Smooth muscle cell (in vitro differentiated cells): ENCODE data around the gene TBCK. TPM values are rescaled to one million over a fixed set of nuclear protein-coding genes. Genes with fewer than 3 reads are reported as not detected.

Source experiments
- DNase-seq: peaks from one replicate; lab custom pipeline; 2025; ENCODE audit not compliant: unreplicated experiment; lab: John Stamatoyannopoulos, UW
- H2AFZ ChIP-seq: fragments of 200-600 bp; sonication (generic); 2 replicates; pipeline ENCODE4 v1.6.0; 2016; ENCODE audit warnings: antibody characterized with exemption, low read depth, mild to moderate bottlenecking
- H3F3A ChIP-seq: fragments of 200-600 bp; sonication (generic); 2 replicates; pipeline ENCODE4 v1.6.0; 2017; ENCODE audit warnings: antibody characterized with exemption, low read depth
- H3K27ac ChIP-seq: fragments of 200-600 bp; sonication (generic); 2 replicates; pipeline ENCODE4 v1.5.1; 2016; ENCODE audit warnings: low read depth, mild to moderate bottlenecking
- H3K27me3 ChIP-seq: fragments of 200-600 bp; sonication (generic); 2 replicates; pipeline ENCODE4 v1.6.1; 2016; ENCODE audit warnings: low read depth, mild to moderate bottlenecking
- H3K36me3 ChIP-seq: fragments of 200-600 bp; sonication (generic); 2 replicates; pipeline ENCODE4 v1.5.1; 2016; ENCODE audit warnings: low read depth
- H3K4me1 ChIP-seq: fragments of 200-600 bp; sonication (generic); 2 replicates; pipeline ENCODE4 v1.5.1; 2016; ENCODE audit warnings: low read depth
- H3K4me2 ChIP-seq: fragments of 200-600 bp; sonication (generic); 2 replicates; pipeline ENCODE4 v1.6.0; 2016; ENCODE audit warnings: mild to moderate bottlenecking
- H3K4me3 ChIP-seq: fragments of 200-600 bp; sonication (generic); 2 replicates; pipeline ENCODE4 v1.5.1; 2016; ENCODE audit warnings: mild to moderate bottlenecking
- H3K79me2 ChIP-seq: fragments of 200-600 bp; sonication (generic); 2 replicates; pipeline ENCODE4 v1.6.0; 2016; ENCODE audit warnings: low read depth, mild to moderate bottlenecking
- H3K9ac ChIP-seq: fragments of 200-600 bp; sonication (generic); 2 replicates; pipeline ENCODE4 v1.6.0; 2016; ENCODE audit warnings: low read depth
- H3K9me3 ChIP-seq: fragments of 200-600 bp; sonication (generic); replicated peaks from 2 replicates; pipeline ENCODE4 v1.5.1; 2016; ENCODE audit warnings: low read depth
- H4K20me1 ChIP-seq: fragments of 200-600 bp; sonication (generic); 2 replicates; pipeline ENCODE4 v1.6.0; 2016; ENCODE audit warnings: low read depth
- WGBS: methylation state at CpG from one replicate; pipeline ENCODE4 v1.1.7; 2016; ENCODE audit warnings: low lambda C conversion rate; 5-methylcytosine and 5-hydroxymethylcytosine counted together
- polyA plus RNA-seq: library from polyadenylated mRNA; unstranded; fragments of >200 nt; fragmentation: Nextera tagmentation; extraction: Ambion mirVana; gene quantifications from 2 replicates; pipeline ENCODE4 v1.2.1, GENCODE V29; 2016
- total RNA-seq: library from RNA; depleted of rRNA; stranded (reverse); fragments of >200 nt; gene quantifications from 2 replicates; pipeline ENCODE4 v1.2.3, GENCODE V29; 2014
- TF ChIP-seq, protein P1 (sequence below): fragments of 200-600 bp; sonication (generic); IDR thresholded peaks from 2 replicates; pipeline ENCODE4 v1.5.1; 2017; ENCODE audit warnings: borderline replicate concordance, mild to moderate bottlenecking, antibody characterized with exemption; ENCODE audit not compliant: insufficient read depth, poor library complexity, severe bottlenecking

Gene TBCK
- total and polyA plus RNA-seq, 2 experiments from 2014 or later: 10.0 to 28.1 TPM

- no peak overlapping the region for H3K27ac ChIP-seq
- no peak overlapping the region for H2AFZ ChIP-seq
- DNase-seq: no peak
- H3K4me2 ChIP-seq: no peak overlapping the region
- TF ChIP-seq, protein P1, sequence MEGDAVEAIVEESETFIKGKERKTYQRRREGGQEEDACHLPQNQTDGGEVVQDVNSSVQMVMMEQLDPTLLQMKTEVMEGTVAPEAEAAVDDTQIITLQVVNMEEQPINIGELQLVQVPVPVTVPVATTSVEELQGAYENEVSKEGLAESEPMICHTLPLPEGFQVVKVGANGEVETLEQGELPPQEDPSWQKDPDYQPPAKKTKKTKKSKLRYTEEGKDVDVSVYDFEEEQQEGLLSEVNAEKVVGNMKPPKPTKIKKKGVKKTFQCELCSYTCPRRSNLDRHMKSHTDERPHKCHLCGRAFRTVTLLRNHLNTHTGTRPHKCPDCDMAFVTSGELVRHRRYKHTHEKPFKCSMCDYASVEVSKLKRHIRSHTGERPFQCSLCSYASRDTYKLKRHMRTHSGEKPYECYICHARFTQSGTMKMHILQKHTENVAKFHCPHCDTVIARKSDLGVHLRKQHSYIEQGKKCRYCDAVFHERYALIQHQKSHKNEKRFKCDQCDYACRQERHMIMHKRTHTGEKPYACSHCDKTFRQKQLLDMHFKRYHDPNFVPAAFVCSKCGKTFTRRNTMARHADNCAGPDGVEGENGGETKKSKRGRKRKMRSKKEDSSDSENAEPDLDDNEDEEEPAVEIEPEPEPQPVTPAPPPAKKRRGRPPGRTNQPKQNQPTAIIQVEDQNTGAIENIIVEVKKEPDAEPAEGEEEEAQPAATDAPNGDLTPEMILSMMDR: no peak
- H3K4me3 ChIP-seq: no peak overlapping the region
- H3K36me3 ChIP-seq: no peaks in the 10 kb centered on the region
- no peaks in the 10 kb centered on the region for H3K4me1 ChIP-seq
- H3F3A ChIP-seq: no peaks in the 10 kb centered on the region
- H3K9me3 ChIP-seq: no peaks in the 10 kb centered on the region
- H3K79me2 ChIP-seq: peaks cover 7% of the 10 kb centered on the region
- no peaks in the 10 kb centered on the region for H4K20me1 ChIP-seq
- no peaks in the 10 kb centered on the region for H3K27me3 ChIP-seq
- H3K9ac ChIP-seq: no peak overlapping the region
- WGBS: 87% methylated on average over 2 of the region's 2 CpGs
Measured at GRCh38 chr4:106273831-106274230, 42.2 kb downstream of the TBCK start.

- Histone ChIP-seq H4K20me1 (no peaks in the 10 kb centered on the region), H3K9me3 (no peaks in the 10 kb centered on the region), H3K36me3 (no peaks in the 10 kb centered on the region), H3K27me3 (no peaks in the 10 kb centered on the region), H3K4me3 (no peak overlapping the region), H2AFZ (no peak overlapping the region), H3K27ac (no peak overlapping the region), H3K79me2 (peaks cover 3% of the 10 kb centered on the region), H3K9ac (no peak overlapping the region), H3K4me1 (no peaks in the 10 kb centered on the region), H3K4me2 (no peak overlapping the region), H3F3A (no peaks in the 10 kb centered on the region)
- TF ChIP-seq, protein P1: no peak
- 95% methylated on average over 1 of the region's 1 CpG for WGBS
- no peak for DNase-seq
Measured at GRCh38 chr4:106270736-106271135, 45.3 kb downstream of the TBCK start.

DNA sequence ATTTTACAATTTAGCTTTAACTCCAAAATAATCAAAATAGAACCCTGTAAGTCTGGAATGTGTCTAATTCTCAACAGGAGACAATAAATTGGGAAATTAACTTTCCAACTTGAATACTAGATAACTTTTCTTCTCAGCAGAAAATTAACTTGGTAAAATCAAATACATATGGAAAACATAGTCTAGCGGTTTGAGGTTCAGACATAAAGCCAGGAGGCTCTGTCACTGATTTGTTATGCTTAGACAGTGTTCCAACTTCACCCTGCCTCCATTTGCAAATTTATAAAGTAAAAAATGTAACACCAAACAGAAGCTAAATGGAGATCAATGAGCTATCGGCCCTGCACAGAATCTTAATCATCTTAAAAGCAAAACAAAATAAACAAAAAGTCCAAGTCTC is 46.3 kb downstream of the TBCK start:
- 93% methylated on average over 2 of the region's 2 CpGs for WGBS
- H3K79me2 ChIP-seq: peaks cover 3% of the 10 kb centered on the region
- no peak overlapping the region for H2AFZ ChIP-seq
- no peak overlapping the region for H3K9ac ChIP-seq
- H3K4me1 ChIP-seq: peaks cover 2% of the 10 kb centered on the region
- no peak overlapping the region for H3K27ac ChIP-seq
- H3K9me3 ChIP-seq: no peaks in the 10 kb centered on the region
- DNase-seq: no peak
- H3F3A ChIP-seq: no peaks in the 10 kb centered on the region
- H3K27me3 ChIP-seq: no peaks in the 10 kb centered on the region
- no peak overlapping the region for H3K4me2 ChIP-seq
- H4K20me1 ChIP-seq: no peaks in the 10 kb centered on the region
- no peak overlapping the region for H3K4me3 ChIP-seq
- TF ChIP-seq, protein P1: no peak
- no peaks in the 10 kb centered on the region for H3K36me3 ChIP-seq

DNA sequence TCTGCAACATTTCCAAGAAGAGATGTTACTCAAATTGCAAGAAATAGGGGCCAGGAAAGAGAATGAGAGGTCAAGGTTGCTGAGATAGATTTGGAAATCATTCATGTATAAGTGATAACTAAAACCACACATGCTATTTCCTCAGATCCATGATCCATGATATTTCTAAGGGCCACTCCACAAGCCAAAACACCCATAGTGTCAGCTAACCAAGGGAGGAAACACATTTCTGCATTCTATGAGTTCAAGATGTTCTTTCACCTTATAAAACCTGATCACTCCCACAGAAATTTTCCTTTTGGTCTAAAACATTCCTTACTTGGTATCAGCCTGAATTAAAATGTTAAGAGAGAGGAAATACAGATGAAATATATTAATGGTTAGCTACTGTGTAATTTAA is 47.2 kb downstream of the TBCK start:
- no peak for DNase-seq
- Histone ChIP-seq H3K79me2 (peaks cover 3% of the 10 kb centered on the region), H3K27me3 (no peaks in the 10 kb centered on the region), H3K4me2 (no peak overlapping the region), H3K27ac (no peak overlapping the region), H4K20me1 (no peaks in the 10 kb centered on the region), H3K4me1 (peaks cover 7% of the 10 kb centered on the region), H3K9me3 (no peaks in the 10 kb centered on the region), H3K4me3 (no peak overlapping the region), H3K9ac (no peak overlapping the region), H2AFZ (no peak overlapping the region), H3F3A (no peaks in the 10 kb centered on the region), H3K36me3 (no peaks in the 10 kb centered on the region)
- TF ChIP-seq, protein P1: no peak
